ENCODE data around the gene KCNIP4. TPM values are rescaled to one million over a fixed set of nuclear protein-coding genes. Genes with fewer than 3 reads are reported as not detected.

The KCNIP4 gene
- total and polyA plus RNA-seq, 10 of the 15 experiments (the other 5 are each of a cell fraction or from before 2014, with no cell fraction given), result 0.03 to 0.23 (median 0.13) TPM; not detected in 7

DNA sequence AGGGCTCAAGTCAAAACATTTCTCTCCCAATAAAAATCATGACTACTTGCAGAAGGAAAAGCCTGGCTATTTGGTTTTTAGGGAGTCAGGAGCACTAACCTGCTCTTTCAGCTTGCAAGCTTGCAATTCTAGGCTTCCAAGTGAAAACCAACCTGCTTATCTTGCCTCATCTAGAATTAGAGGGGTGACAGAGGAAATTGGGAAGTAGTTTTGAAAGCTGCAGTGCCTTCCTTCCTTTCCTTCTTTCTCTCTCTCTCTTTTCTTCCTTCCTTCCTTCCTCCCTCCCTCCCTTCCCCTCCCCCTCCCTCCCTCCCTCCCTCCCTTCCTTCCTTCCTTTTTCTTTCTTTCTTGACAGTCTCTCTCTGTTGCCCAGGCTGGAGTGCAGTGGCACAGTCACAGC lies 417.5 kb downstream of the KCNIP4 start:
- no peaks in the 10 kb centered on the region for H3K79me2 ChIP-seq (ENCODE audit: control insufficient read depth, insufficient read depth, low read length)
- H3K9me3 ChIP-seq (replicated peaks; ENCODE audit: control insufficient read depth, insufficient read depth, low read length), result no peaks in the 10 kb centered on the region
- H3K36me3 ChIP-seq (ENCODE audit: control insufficient read depth in 2 of 2, insufficient read depth in 2 of 2, low read length in 1 of 2), result no peaks in the 10 kb centered on the region
- DNase-seq (ENCODE audit: low read depth, low spot score) (no peak), ATAC-seq (no peak), FAIRE-seq (no peak)
- SMC1A ChIA-PET (ENCODE audit: uncharacterized antibody, unreplicated experiment), result interaction anchor here (0.7 kb wide), 1 partner anchor 12 kb away, joined by 3 read pairs; no protein-coding TSS in a partner anchor
- in situ Hi-C loops (cut with MboI), result no loop called here
- no peak overlapping the region for H3K4me2 ChIP-seq (ENCODE audit: control insufficient read depth, insufficient read depth)
- H2AFZ ChIP-seq (ENCODE audit: control insufficient read depth, low read depth, low read length), result no peak overlapping the region
- no peaks in the 10 kb centered on the region for H4K20me1 ChIP-seq (ENCODE audit: control insufficient read depth, insufficient read depth)
- H3K9ac ChIP-seq (ENCODE audit: control insufficient read depth, insufficient read depth, low read length), result no peak overlapping the region
- no peaks in the 10 kb centered on the region for H3K27me3 ChIP-seq (replicated peaks in 1 of 2; ENCODE audit: control insufficient read depth in 2 of 2, insufficient read depth in 2 of 2, low read length in 1 of 2)
- BruUV-seq (replicated peaks), result no TSS peak
- no peak overlapping the region for H3K4me3 ChIP-seq
- intact Hi-C loops (cut with micrococcal nuclease; ENCODE audit: unreplicated experiment), result no loop called here
- CTCF ChIA-PET, result no interaction called here
- TF ChIP-seq ZZZ3 (IDR thresholded peaks at IDR 0.05; ENCODE audit: control insufficient read depth, insufficient read length, low read depth) (no peak), IKZF1 (conservative IDR thresholded peaks at IDR 0.05) (no peak), SPI1 (IDR thresholded peaks at IDR 0.05; ENCODE audit: borderline replicate concordance, insufficient read depth, low read depth, low read length) (no peak)
- H3K27ac ChIP-seq (ENCODE audit: control insufficient read depth, insufficient read depth), result no peak overlapping the region
- RAD21 ChIA-PET (ENCODE audit: unreplicated experiment), result no interaction called here
- POLR2A ChIA-PET, result no interaction called here
- H3K4me1 ChIP-seq (ENCODE audit: control insufficient read depth, insufficient read depth, low read length), result no peaks in the 10 kb centered on the region

DNA sequence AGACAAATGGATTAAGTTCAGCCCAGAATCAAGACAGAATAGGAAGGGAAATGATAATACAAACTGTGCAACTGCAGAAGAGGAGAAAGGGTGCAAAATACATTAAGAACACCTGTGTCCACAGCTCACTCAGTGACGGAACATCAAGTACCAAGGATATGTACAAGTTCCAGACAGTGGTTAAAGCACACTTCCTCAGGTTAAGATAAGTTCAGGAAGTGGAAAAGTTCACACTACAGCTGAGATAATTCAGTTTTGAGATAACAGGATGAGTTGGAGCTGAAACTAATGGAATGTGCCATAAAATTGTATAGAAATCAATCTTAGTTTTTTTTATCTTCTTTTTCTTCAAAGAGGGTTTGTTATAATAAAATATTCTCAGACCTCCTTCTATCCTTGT lies 419.4 kb downstream of the KCNIP4 start:
- BruUV-seq (replicated peaks), result no TSS peak
- no peak overlapping the region for H3K9ac ChIP-seq (ENCODE audit: control insufficient read depth, insufficient read depth, low read length)
- H3K4me3 ChIP-seq, result no peak overlapping the region
- RAD21 ChIA-PET (ENCODE audit: unreplicated experiment), result no interaction called here
- FAIRE-seq (no peak), DNase-seq (ENCODE audit: low read depth, low spot score) (no peak), ATAC-seq (no peak)
- H3K27ac ChIP-seq (ENCODE audit: control insufficient read depth, insufficient read depth), result no peak overlapping the region
- no peak overlapping the region for H2AFZ ChIP-seq (ENCODE audit: control insufficient read depth, low read depth, low read length)
- no peaks in the 10 kb centered on the region for H3K36me3 ChIP-seq (ENCODE audit: control insufficient read depth in 2 of 2, insufficient read depth in 2 of 2, low read length in 1 of 2)
- WGBS (ENCODE audit: insufficient coverage, insufficient replicate concordance, low lambda C conversion rate, missing lambda C conversion rate), result 60% methylated on average over 1 of the region's 1 CpG
- intact Hi-C loops (cut with micrococcal nuclease; ENCODE audit: unreplicated experiment), result no loop called here
- no peaks in the 10 kb centered on the region for H3K4me1 ChIP-seq (ENCODE audit: control insufficient read depth, insufficient read depth, low read length)
- H3K9me3 ChIP-seq (replicated peaks; ENCODE audit: control insufficient read depth, insufficient read depth, low read length), result no peaks in the 10 kb centered on the region
- no peaks in the 10 kb centered on the region for H3K27me3 ChIP-seq (replicated peaks in 1 of 2; ENCODE audit: control insufficient read depth in 2 of 2, insufficient read depth in 2 of 2, low read length in 1 of 2)
- in situ Hi-C loops (cut with MboI), result no loop called here
- CTCF ChIA-PET, result interaction anchor here (1.0 to 1.6 kb wide), 2 partner anchors 13 kb away, joined by 3 read pairs; no protein-coding TSS in a partner anchor
- H3K79me2 ChIP-seq (ENCODE audit: control insufficient read depth, insufficient read depth, low read length), result no peaks in the 10 kb centered on the region
- no peaks in the 10 kb centered on the region for H4K20me1 ChIP-seq (ENCODE audit: control insufficient read depth, insufficient read depth)
- no peak overlapping the region for H3K4me2 ChIP-seq (ENCODE audit: control insufficient read depth, insufficient read depth)
- POLR2A ChIA-PET, result no interaction called here
- SMC1A ChIA-PET (ENCODE audit: uncharacterized antibody, unreplicated experiment), result no interaction called here
- TF ChIP-seq KAT2A (conservative IDR thresholded peaks at IDR 0.05; ENCODE audit: control insufficient read depth, low read depth, low read length) (no peak), YY1 (IDR thresholded peaks at IDR 0.05; ENCODE audit: low read depth, low read length) (no peak), RELA (IDR thresholded peaks at IDR 0.05; ENCODE audit: borderline replicate concordance, partially characterized antibody) (no peak), ZNF622 (IDR thresholded peaks at IDR 0.05) (no peak), TAF1 (IDR thresholded peaks at IDR 0.05; ENCODE audit: borderline replicate concordance, low read depth, low read length) (no peak), CBX5 (IDR thresholded peaks at IDR 0.05; ENCODE audit: low read depth) (no peak), POLR2A (IDR thresholded peaks at IDR 0.05; ENCODE audit: low read depth, low read length) (no peak), SREBF1 (IDR thresholded peaks at IDR 0.05; ENCODE audit: low read length) (no peak), HCFC1 (IDR thresholded peaks at IDR 0.05; ENCODE audit: low read length) (no peak), SPI1 (IDR thresholded peaks at IDR 0.05; ENCODE audit: borderline replicate concordance, insufficient read depth, low read depth, low read length) (no peak), CREM (IDR thresholded peaks at IDR 0.05; ENCODE audit: low read depth) (no peak), NFXL1 (IDR thresholded peaks at IDR 0.05; ENCODE audit: borderline replicate concordance) (no peak), HDAC2 (IDR thresholded peaks at IDR 0.05) (no peak)
- TF ChIP-seq, protein P1, sequence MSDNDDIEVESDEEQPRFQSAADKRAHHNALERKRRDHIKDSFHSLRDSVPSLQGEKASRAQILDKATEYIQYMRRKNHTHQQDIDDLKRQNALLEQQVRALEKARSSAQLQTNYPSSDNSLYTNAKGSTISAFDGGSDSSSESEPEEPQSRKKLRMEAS (IDR thresholded peaks at IDR 0.05; ENCODE audit: low read depth, low read length), result no peak
- TF ChIP-seq, protein P2, sequence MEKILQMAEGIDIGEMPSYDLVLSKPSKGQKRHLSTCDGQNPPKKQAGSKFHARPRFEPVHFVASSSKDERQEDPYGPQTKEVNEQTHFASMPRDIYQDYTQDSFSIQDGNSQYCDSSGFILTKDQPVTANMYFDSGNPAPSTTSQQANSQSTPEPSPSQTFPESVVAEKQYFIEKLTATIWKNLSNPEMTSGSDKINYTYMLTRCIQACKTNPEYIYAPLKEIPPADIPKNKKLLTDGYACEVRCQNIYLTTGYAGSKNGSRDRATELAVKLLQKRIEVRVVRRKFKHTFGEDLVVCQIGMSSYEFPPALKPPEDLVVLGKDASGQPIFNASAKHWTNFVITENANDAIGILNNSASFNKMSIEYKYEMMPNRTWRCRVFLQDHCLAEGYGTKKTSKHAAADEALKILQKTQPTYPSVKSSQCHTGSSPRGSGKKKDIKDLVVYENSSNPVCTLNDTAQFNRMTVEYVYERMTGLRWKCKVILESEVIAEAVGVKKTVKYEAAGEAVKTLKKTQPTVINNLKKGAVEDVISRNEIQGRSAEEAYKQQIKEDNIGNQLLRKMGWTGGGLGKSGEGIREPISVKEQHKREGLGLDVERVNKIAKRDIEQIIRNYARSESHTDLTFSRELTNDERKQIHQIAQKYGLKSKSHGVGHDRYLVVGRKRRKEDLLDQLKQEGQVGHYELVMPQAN (conservative IDR thresholded peaks at IDR 0.05), result no peak

Data from GM12878 (cell line).